CD8-positive, alpha-beta memory T cell (primary cell): ENCODE data around the gene TMCO1. TPM values are rescaled to one million over a fixed set of nuclear protein-coding genes. Genes with fewer than 3 reads are reported as not detected.
"Not testable (repeated sequence)": the region's sequence is repeated elsewhere in the genome, so short reads cannot be mapped to it uniquely, and the experiment has no call there.

Source experiments
- CTCF ChIA-PET: fragments of 350-600 bp; sonication (Branson Sonifier 250); formaldehyde crosslinking; loops from one replicate; lab custom pipeline; 2021; ENCODE audit warnings: antibody characterized with exemption; lab: Charles Lee
- POLR2A ChIA-PET: fragments of 350-600 bp; sonication (Branson Sonifier 250); formaldehyde crosslinking; loops from one replicate; lab custom pipeline; 2021; ENCODE audit warnings: antibody characterized with exemption; lab: Charles Lee
- DNase-seq, 5 donors: peaks; one replicate each; pipeline versions ENCODE4 v3.0.0 to v3.0.0-alpha.2; 2020 to 2022; ENCODE audit warnings: mixed read lengths in 1 of 5
- H3K27ac ChIP-seq: one replicate; pipeline ENCODE4 v1.7.0; 2013; ENCODE audit warnings: low read depth, mild to moderate bottlenecking, low read length, moderate library complexity
- H3K27me3 ChIP-seq: 2 replicates; pipeline ENCODE4 v1.7.0; 2013; ENCODE audit warnings: low read length, mild to moderate bottlenecking; ENCODE audit not compliant: insufficient read depth, poor library complexity, severe bottlenecking
- H3K36me3 ChIP-seq: 2 replicates; pipeline ENCODE4 v1.7.0; 2013; ENCODE audit warnings: mild to moderate bottlenecking, low read length, moderate library complexity; ENCODE audit not compliant: insufficient read depth
- H3K4me1 ChIP-seq: 2 replicates; pipeline ENCODE4 v1.7.0; 2013; ENCODE audit warnings: mild to moderate bottlenecking, low read length, moderate library complexity; ENCODE audit not compliant: insufficient read depth
- H3K4me3 ChIP-seq: 2 replicates; pipeline ENCODE4 v1.7.0; 2013; ENCODE audit warnings: mild to moderate bottlenecking, low read length
- H3K9me3 ChIP-seq: 2 replicates; pipeline ENCODE4 v1.7.0; 2013; ENCODE audit warnings: mild to moderate bottlenecking, low read length
- H3K27ac Mint-ChIP-seq, 8 donors: one replicate each; pipeline ENCODE4 v1.8.0; 2020 to 2021; ENCODE audit warnings: mixed read lengths in 8 of 8, mild to moderate bottlenecking in 6 of 8, inconsistent platforms in 3 of 8, moderate library complexity in 3 of 8
- H3K27me3 Mint-ChIP-seq, 2 donors: one replicate each; pipeline ENCODE4 v1.8.0; 2020 to 2021; ENCODE audit warnings: mixed read lengths in 2 of 2, mild to moderate bottlenecking in 1 of 2, moderate library complexity in 1 of 2
- H3K36me3 Mint-ChIP-seq, 3 donors: one replicate each; pipeline ENCODE4 v1.8.0; 2020 to 2021; ENCODE audit warnings: mixed read lengths in 3 of 3, inconsistent platforms in 1 of 3, mild to moderate bottlenecking in 1 of 3
- H3K4me1 Mint-ChIP-seq, 3 donors: one replicate each; pipeline ENCODE4 v1.8.0; 2020 to 2021; ENCODE audit warnings: mixed read lengths in 3 of 3, inconsistent platforms in 1 of 3, mild to moderate bottlenecking in 1 of 3
- H3K4me3 Mint-ChIP-seq, 7 donors: one replicate each; pipeline ENCODE4 v1.8.0; 2020 to 2021; ENCODE audit warnings: mixed read lengths in 7 of 7, mild to moderate bottlenecking in 6 of 7, moderate library complexity in 4 of 7, inconsistent platforms in 2 of 7
- H3K9me3 Mint-ChIP-seq, 5 donors: one replicate each; pipeline ENCODE4 v1.8.0; 2020 to 2022; ENCODE audit warnings: mixed read lengths in 5 of 5, mild to moderate bottlenecking in 3 of 5, moderate library complexity in 2 of 5, inconsistent platforms in 1 of 5
- polyA plus RNA-seq: library from polyadenylated mRNA; unstranded; fragments of 300-500 nt; fragmentation: Illumina TruSeq; gene quantifications from one replicate; pipeline ENCODE4 v1.2.3, GENCODE V29; 2021
- total RNA-seq, 2 experiments: library from RNA; stranded (reverse); gene quantifications; one replicate each; pipeline ENCODE4 v1.2.3, GENCODE V29; 2021

TMCO1 gene, protein sequence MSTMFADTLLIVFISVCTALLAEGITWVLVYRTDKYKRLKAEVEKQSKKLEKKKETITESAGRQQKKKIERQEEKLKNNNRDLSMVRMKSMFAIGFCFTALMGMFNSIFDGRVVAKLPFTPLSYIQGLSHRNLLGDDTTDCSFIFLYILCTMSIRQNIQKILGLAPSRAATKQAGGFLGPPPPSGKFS
- 100 to 1,000 TPM; 102 to 112 TPM for total RNA-seq
- 148 TPM for polyA plus RNA-seq

GRCh38 chr1:165768513-165769394, at the start of gene TMCO1:
Gene TMCO1 (minus strand): TSS chr1:165768868. CDS start chr1:165768751, 117 bp downstream.
- peaks cover 9 to 52% (median 27%) of the 10 kb centered on the region in 3 donors for H3K36me3 Mint-ChIP-seq
- H3K9me3 Mint-ChIP-seq, result no peaks in the 10 kb centered on the region
- peaks cover 55 to 76% (median 71%) of the 10 kb centered on the region in 3 donors for H3K4me1 Mint-ChIP-seq
- Histone ChIP-seq H3K4me1 (peaks cover 51% of the 10 kb centered on the region), H3K27me3 (no peaks in the 10 kb centered on the region), H3K27ac (peak within 1 kb of the TSS; percentile 81), H3K4me3 (peak within 1 kb of the TSS; percentile 79), H3K9me3 (no peaks in the 10 kb centered on the region), H3K36me3 (peaks cover 17% of the 10 kb centered on the region)
- H3K4me3 Mint-ChIP-seq, result peak within 1 kb of the TSS; percentile 92 to 97 (median 95)
- DNase-seq, result peak; percentile 91 to 97 (median 93)
- peak within 1 kb of the TSS; percentile 95 to 100 (median 98) for H3K27ac Mint-ChIP-seq
- H3K27me3 Mint-ChIP-seq, result peaks cover 0 to 2% of the 10 kb centered on the region in 2 donors
- CTCF ChIA-PET, result interaction anchor here (0.8 to 1.8 kb wide), 6 partner anchors 10 to 167 kb away, joined by 3 to 5 read pairs (median 3); partner anchors contain the start of gene UCK2
- POLR2A ChIA-PET, result interaction anchor here (0.7 to 1.5 kb wide), 6 partner anchors 60 to 138 kb away, joined by 3 to 13 read pairs (median 5); partner anchors contain the start of genes ALDH9A1 and MGST3

GRCh38 chr1:165816826-165817497, 48.3 kb upstream of the TMCO1 start:
- H3K4me3 Mint-ChIP-seq, result no peak overlapping the region
- Histone ChIP-seq H3K4me3 (no peak overlapping the region), H3K27ac (no peak overlapping the region), H3K4me1 (no peaks in the 10 kb centered on the region), H3K9me3 (no peaks in the 10 kb centered on the region), H3K27me3 (no peaks in the 10 kb centered on the region), H3K36me3 (no peaks in the 10 kb centered on the region)
- peaks cover 0 to 4% (median 0%) of the 10 kb centered on the region in 5 donors for H3K9me3 Mint-ChIP-seq
- peaks cover 0 to 6% (median 2%) of the 10 kb centered on the region in 3 donors for H3K36me3 Mint-ChIP-seq
- H3K27ac Mint-ChIP-seq, result no peak overlapping the region
- CTCF ChIA-PET, result no interaction called here
- H3K4me1 Mint-ChIP-seq, result no peaks in the 10 kb centered on the region
- no peak for DNase-seq
- POLR2A ChIA-PET, result no interaction called here
- peaks cover 6 to 30% of the 10 kb centered on the region in 2 donors for H3K27me3 Mint-ChIP-seq

GRCh38 chr1:165816157-165816556, 47.5 kb upstream of the TMCO1 start:
- no peak overlapping the region for H3K27ac Mint-ChIP-seq
- peaks cover 0 to 4% (median 0%) of the 10 kb centered on the region in 5 donors for H3K9me3 Mint-ChIP-seq
- no peaks in the 10 kb centered on the region for H3K9me3 ChIP-seq
- H3K27me3 ChIP-seq, result no peaks in the 10 kb centered on the region
- no peaks in the 10 kb centered on the region for H3K4me1 Mint-ChIP-seq
- H3K36me3 ChIP-seq, result no peaks in the 10 kb centered on the region
- no peak overlapping the region for H3K27ac ChIP-seq
- peaks cover 8 to 33% of the 10 kb centered on the region in 2 donors for H3K27me3 Mint-ChIP-seq
- POLR2A ChIA-PET, result no interaction called here
- H3K4me3 ChIP-seq, result no peak overlapping the region
- no peak for DNase-seq
- CTCF ChIA-PET, result no interaction called here
- no peak overlapping the region for H3K4me3 Mint-ChIP-seq
- peaks cover 0 to 6% (median 2%) of the 10 kb centered on the region in 3 donors for H3K36me3 Mint-ChIP-seq
- no peaks in the 10 kb centered on the region for H3K4me1 ChIP-seq

DNA sequence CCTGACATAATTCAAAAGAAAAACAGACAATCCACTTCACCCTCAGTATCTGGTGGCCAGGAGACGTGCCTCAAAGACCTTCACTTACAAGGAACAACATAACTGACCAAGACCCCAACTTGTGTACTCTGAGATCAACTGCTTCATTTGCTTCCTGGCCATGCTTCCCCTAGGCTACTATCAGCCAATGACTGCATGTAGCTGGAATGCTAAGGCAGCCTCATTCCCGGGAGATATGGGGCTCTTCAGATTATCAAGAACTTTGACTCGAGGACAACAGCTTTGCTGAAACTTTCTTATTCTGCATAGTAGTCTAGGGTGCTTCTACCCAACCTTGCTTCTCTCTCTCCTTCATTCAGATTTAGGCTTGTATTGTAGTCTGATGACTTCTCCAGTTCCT, 47.1 kb upstream of the TMCO1 start:
- POLR2A ChIA-PET, result no interaction called here
- no peaks in the 10 kb centered on the region for H3K36me3 ChIP-seq
- no peak overlapping the region for H3K4me3 ChIP-seq
- peaks cover 8 to 34% of the 10 kb centered on the region in 2 donors for H3K27me3 Mint-ChIP-seq
- no peak overlapping the region for H3K27ac Mint-ChIP-seq
- H3K36me3 Mint-ChIP-seq, result peaks cover 0 to 6% (median 2%) of the 10 kb centered on the region in 3 donors
- CTCF ChIA-PET, result no interaction called here
- DNase-seq, result no peak
- H3K4me1 Mint-ChIP-seq, result no peaks in the 10 kb centered on the region
- peaks cover 0 to 4% (median 0%) of the 10 kb centered on the region in 5 donors for H3K9me3 Mint-ChIP-seq
- no peaks in the 10 kb centered on the region for H3K27me3 ChIP-seq
- H3K4me1 ChIP-seq, result no peaks in the 10 kb centered on the region
- H3K9me3 ChIP-seq, result no peaks in the 10 kb centered on the region
- H3K27ac ChIP-seq, result no peak overlapping the region
- H3K4me3 Mint-ChIP-seq, result no peak overlapping the region

DNA sequence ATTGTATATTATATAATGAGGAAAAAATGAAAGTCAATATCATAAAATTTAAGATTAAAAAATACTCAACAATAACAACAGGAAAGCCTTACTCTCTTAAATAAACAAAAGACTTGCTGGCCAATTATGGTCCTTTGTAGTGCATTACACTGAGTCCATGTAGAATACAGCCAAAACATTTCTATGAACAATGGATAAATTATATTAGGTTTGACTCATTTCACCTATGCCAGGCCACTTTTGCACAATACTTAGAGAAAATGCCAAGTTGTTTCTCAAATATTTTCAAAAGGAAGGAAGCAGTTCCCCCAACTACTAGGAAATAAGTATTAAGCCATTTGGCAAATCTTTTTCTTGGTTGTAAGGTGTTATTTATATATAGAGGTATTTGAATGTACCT, 38.9 kb upstream of the TMCO1 start:
- Histone ChIP-seq H3K27ac (no peak overlapping the region), H3K4me1 (no peaks in the 10 kb centered on the region), H3K36me3 (no peaks in the 10 kb centered on the region), H3K4me3 (no peak overlapping the region), H3K27me3 (no peaks in the 10 kb centered on the region), H3K9me3 (no peaks in the 10 kb centered on the region)
- H3K4me1 Mint-ChIP-seq, result no peaks in the 10 kb centered on the region
- H3K27me3 Mint-ChIP-seq, result peaks cover 12 to 17% of the 10 kb centered on the region in 2 donors
- no peak overlapping the region for H3K4me3 Mint-ChIP-seq
- POLR2A ChIA-PET, result no interaction called here
- DNase-seq, result no peak
- CTCF ChIA-PET, result no interaction called here
- H3K36me3 Mint-ChIP-seq, result peaks cover 0 to 2% (median 0%) of the 10 kb centered on the region in 3 donors
- H3K9me3 Mint-ChIP-seq, result no peaks in the 10 kb centered on the region
- no peak overlapping the region for H3K27ac Mint-ChIP-seq

DNA sequence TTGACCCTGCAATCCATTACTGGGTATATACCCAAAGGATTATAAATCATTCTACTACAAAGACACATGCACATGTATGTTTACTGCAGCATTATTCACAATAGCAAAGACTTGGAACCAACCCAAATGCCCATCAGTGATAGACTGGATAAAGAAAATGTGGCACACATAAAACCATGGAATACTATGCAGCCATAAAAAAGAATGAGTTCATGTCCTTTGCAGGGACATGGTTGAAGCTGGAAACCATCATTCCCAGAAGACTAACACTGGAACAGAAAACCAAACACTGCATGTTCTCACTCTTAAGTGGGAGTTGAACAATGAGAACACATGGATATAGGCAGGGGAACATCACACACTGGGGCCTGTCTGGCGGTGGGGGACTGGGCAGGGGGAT, 35.8 kb upstream of the TMCO1 start:
- H3K4me3 ChIP-seq, H3K9me3 Mint-ChIP-seq, H3K36me3 Mint-ChIP-seq, H3K27ac ChIP-seq, H3K9me3 ChIP-seq, DNase-seq, CTCF ChIA-PET, H3K27ac Mint-ChIP-seq, POLR2A ChIA-PET, H3K36me3 ChIP-seq, H3K4me3 Mint-ChIP-seq, H3K4me1 ChIP-seq, H3K4me1 Mint-ChIP-seq, H3K27me3 ChIP-seq: not testable (repeated sequence)
- H3K27me3 Mint-ChIP-seq, result peaks cover 18 to 29% of the 10 kb centered on the region in 2 donors

DNA sequence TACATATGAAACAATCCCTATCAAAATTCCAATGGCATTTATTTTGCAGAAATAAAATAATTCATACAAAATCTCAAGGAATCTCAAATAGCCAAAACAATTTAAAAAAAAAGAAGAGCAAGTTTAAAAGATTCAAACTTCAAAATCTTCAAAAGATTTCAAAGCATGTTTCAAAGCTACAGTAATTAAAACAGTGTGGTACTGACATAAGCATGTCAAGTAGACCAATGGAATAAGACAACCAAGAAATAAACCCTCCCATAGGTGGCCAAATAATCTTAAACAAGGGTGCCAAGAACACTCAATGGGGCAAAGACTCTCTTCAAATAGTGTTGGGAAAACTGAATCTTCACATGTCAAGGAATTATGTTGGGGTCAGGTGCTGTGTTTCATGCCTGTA, 30.7 kb upstream of the TMCO1 start:
- DNase-seq, result no peak
- no peaks in the 10 kb centered on the region for H3K36me3 ChIP-seq
- Mint-ChIP-seq H3K36me3 (peaks cover 0 to 9% (median 0%) of the 10 kb centered on the region in 3 donors), H3K4me3 (no peak overlapping the region), H3K4me1 (no peaks in the 10 kb centered on the region), H3K27ac (no peak overlapping the region), H3K9me3 (peaks cover 0 to 8% (median 4%) of the 10 kb centered on the region in 5 donors), H3K27me3 (peaks cover 15 to 65% of the 10 kb centered on the region in 2 donors)
- peaks cover 3% of the 10 kb centered on the region for H3K27me3 ChIP-seq
- H3K27ac ChIP-seq, result no peak overlapping the region
- H3K4me3 ChIP-seq, result no peak overlapping the region
- no peaks in the 10 kb centered on the region for H3K9me3 ChIP-seq
- H3K4me1 ChIP-seq, result no peaks in the 10 kb centered on the region
- ChIA-PET POLR2A (no interaction called here), CTCF (no interaction called here)
